ENCODE measurements around the gene HSDL1. TPM values are rescaled to one million over a fixed set of nuclear protein-coding genes. Genes with fewer than 3 reads are reported as not detected.

Gene HSDL1
- total RNA-seq, 1 donor from 2014 or later: 23.7 TPM

GRCh38 chr16:84176192-84177053 lies 31.4 kb upstream of the HSDL1 start:
- DNase-seq (ENCODE audit: extremely low read depth, low read depth, low spot score): no peak

DNA sequence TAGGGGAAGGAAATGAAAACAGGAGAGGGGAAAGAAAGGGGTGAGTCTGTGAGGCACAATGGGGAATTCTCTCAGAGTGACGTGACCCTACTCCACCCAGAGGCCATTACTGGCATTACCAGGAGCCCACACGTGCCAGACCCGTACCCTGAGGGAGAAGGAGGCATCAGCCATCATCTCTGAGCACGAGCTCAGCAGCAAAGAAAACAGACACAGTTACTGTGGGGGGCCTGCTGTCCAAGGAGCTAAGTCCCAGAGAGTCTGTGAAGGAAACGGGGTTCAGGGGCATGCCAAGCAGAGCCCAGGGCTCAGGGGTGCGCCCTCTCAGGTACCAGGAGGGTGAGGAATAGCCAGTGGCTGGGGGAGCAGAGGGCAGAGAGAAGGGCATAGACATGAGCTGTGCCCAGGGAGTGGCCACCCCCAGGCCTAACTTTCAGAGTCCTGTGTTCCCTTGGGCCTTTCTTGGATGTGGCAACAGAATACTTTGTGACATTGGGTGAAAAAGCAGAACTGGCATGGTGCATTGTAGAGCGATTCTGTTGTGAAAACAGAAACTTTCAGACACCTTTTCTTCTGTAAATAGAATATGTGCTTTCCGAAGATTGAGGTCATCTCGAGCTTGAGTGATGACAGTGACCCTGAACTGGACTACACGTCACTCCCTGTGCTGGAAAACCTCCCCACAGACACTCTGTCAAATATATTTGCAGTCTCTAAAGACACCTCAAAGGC lies 30.5 kb upstream of the HSDL1 start:
- DNase-seq (ENCODE audit: extremely low read depth, low read depth, low spot score): no peak

DNA sequence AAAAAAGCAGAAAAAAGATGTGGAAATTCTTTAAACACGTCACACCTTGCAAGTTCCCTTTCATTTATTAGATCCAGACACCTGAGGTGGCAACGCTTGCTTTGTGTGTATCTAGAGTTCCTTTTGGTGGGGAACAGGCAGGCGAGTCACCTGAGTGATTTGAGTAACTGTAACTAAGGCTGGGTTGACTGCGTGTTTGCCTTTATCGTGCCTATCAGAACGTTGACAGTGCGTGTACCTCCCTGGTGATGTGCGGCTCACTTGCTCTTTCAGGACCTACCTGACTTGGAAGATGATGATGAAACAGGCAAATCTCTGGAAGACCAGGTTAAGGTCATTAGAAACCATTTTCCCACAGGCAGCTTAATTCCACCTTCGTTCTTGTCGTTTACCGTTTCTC lies 29.4 kb upstream of the HSDL1 start:
- DNase-seq (ENCODE audit: extremely low read depth, low read depth, low spot score): no peak

GRCh38 chr16:84169765-84170310 lies 24.9 kb upstream of the HSDL1 start:
- no peak for DNase-seq (ENCODE audit: extremely low read depth, low read depth, low spot score)

DNA sequence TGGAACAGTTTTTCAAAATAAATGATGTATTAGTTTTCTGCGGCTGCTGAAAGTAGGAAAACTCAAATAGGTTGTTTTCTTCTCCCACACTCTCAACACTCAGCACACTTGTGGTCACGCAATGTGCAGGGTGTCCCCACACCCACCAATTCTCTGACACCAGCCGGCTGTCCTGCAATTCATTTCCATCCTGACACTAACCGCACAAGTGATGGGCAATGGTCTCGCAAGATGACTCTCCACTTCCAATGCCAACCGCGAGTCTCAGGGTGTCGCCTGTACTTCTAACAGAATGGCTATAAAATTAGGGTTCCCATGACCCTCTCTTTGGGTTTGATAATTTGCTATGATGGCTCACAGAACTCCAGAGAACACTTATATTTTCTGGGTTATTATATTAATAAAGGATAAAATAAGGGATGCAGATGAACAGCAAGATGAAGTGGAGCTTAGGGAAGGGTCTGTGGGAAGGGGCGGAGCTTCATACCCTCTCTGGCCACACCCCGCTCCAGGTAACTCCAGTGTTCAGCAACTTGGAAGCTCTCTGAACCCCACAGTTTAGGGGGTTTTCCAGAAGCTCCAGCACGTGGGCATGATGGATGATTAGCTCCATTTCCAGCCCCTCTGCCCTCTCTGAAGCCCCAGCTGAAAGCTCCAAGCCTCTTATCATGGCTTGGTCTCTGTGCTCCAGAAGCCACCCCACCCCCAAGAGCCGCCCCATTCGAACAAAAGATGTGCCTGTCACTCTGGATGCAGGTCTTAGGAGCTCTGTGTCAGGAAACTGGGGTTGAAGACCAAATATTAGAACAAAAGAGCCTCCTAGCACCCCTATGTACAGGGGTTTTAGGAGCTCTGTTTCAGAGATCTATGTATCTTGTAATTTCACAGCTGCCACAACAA lies 22.1 kb upstream of the HSDL1 start:
- no peak for DNase-seq (ENCODE audit: extremely low read depth, low read depth, low spot score)

GRCh38 chr16:84165746-84166145 lies 20.8 kb upstream of the HSDL1 start:
- no peak for DNase-seq (ENCODE audit: extremely low read depth, low read depth, low spot score)

DNA sequence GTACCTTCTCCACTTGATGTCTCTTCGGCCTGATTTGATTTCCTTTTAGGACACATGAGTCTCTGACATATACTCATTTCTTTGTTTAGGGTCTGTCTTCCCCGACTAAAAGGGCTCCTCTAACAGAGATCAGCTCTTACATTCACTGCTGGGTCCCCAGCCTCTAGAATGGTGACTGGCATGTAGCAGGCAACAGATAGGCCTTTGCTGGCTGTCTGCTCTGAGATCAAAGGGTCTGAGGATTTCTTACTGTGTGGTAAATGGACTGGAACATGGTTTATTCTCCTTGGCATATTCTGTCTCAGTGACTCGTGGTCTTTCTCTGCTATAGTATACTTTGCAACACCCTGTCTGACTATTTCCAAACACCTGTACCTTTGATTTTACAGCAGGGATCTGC lies 16.8 kb upstream of the HSDL1 start:
- DNase-seq (ENCODE audit: extremely low read depth, low read depth, low spot score): no peak

- no peak for DNase-seq (ENCODE audit: extremely low read depth, low read depth, low spot score)
Measured at GRCh38 chr16:84161037-84161436, 16.1 kb upstream of the HSDL1 start.

DNA sequence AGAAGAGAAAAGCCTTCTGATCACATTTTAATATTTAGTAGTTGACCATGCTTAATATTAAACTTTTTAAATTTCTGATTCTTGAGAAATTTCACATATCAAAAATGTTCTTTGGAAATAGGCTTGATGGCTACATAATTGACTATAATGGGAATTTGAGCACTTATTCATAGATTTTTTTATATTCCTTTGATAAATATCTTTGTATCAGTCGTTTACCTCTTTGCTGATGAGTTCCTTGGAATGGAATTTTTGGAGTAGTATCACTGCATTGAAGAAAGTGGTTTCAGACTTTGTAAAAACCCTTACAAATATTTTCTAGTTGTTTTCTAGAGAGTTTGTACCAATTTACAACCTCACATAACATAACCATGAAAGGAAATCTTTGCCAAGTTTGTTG lies 14.8 kb upstream of the HSDL1 start:
- no peak for DNase-seq (ENCODE audit: extremely low read depth, low read depth, low spot score)

DNA sequence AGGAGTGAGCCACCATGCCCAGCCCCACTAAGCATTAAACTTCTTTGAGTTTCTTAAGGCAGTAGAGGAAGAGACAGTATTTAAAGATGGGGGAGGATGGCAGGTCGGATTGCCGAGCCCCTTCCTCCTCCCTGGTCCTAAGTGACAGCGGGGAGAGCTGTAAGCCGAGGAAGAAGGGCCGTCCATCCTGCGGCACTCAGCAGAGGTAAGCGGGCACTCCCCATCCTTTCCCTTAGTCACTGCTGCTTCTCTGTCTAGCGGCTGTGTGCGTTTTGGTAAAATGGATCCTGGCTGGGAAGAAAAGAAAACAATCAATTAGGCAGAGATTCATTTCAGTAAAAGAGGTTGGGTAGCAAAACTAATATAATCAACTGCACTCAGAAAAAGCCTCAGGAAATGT lies 14.0 kb upstream of the HSDL1 start:
- DNase-seq (ENCODE audit: extremely low read depth, low read depth, low spot score): no peak

DNA sequence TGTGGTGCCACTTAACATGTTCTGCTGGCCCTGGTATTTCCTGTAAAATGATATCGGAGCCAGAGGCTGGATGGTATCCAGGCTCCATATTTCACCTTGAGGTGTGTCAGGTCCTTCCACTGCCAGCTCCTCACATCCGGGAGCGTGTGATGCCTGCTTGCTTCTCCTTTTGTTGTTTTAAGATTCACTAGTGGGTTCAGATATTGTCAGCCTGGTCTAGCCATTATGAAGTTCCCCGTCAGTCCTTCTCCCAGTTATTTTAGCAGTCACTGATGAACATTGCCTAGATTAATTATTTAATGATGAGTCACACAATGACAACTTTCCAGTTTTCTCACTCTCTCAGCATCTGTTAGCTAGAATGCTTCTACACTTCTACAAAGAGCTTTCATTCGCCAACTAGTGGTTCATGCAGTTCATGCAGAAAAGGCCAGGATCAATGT lies 11.4 kb upstream of the HSDL1 start:
- no peak for DNase-seq (ENCODE audit: extremely low read depth, low read depth, low spot score)

DNA sequence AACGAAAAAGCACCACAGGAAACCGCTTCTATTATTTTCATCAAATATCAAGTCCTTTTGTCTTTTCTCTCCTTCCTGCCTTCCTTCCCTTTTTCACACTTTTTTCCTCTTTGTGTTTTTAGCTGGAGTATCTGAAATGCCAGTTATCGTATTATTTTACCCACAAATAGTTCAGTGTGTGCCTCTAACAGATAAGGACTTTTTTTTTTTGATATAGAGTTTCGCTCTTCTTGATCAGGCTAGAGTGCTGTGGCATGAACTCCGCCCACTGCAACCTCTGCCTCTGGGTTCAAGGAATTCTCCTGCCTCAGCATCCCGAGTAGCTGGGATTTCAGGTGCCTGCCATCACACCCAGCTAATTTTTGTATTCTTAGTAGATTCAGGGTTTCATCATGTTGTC lies 10.8 kb upstream of the HSDL1 start:
- DNase-seq (ENCODE audit: extremely low read depth, low read depth, low spot score): no peak

DNA sequence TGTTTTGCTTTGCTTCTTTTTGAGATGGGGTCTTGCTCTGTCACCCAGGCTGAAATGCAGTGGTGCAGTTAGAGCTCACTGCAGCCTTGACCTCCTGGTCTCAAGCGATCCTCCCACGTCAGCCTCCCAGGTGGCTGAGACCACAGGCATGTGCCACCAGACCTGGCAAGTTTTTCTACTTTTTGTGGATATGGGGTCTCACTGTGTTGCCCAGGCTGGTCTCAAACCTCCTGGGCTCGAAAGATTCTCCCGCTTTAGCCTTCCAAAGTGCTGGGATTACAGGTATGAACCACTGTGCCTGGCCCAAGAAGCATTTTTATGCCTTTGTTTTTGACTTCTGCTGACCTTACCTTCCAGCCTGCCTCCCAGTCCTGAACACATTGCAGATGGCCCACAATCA lies 10.2 kb upstream of the HSDL1 start:
- DNase-seq (ENCODE audit: extremely low read depth, low read depth, low spot score): no peak

DNA sequence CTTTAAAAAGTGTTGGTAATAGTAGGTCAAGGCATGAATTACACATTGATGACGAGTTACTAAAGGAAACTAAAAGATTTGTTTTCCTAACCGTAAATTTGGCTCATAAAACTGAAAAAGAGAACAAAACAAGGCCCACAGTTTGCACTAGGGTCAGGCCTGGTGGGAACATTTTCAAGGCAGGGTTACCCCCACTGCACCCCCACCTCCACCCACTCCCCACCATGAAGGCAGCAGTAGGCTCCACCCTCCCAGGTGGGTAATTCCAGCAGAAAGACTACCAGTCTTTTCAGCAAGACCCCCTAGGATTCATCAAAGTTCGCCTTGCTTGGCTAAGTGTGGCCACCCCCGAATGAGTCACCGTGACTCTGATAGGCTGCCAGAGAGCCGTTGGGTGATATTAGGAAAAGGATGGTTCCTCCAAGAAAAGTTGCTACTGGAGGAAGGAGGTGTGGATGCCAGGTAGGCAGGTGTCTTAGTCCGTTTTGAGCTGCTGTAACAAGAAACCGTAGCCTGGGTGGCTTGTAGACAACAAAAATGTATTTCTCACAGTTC lies 8.8 kb upstream of the HSDL1 start:
- no peak for DNase-seq (ENCODE audit: extremely low read depth, low read depth, low spot score)

GRCh38 chr16:84150926-84151325 lies 5.9 kb upstream of the HSDL1 start:
- no peak for DNase-seq (ENCODE audit: extremely low read depth, low read depth, low spot score)

- no peak for DNase-seq (ENCODE audit: extremely low read depth, low read depth, low spot score)
Measured at GRCh38 chr16:84144209-84144858, 643 bp downstream of the HSDL1 start.

GRCh38 chr16:84143784-84144199 lies 1.2 kb downstream of the HSDL1 start:
- DNase-seq (ENCODE audit: extremely low read depth, low read depth, low spot score): no peak

DNA sequence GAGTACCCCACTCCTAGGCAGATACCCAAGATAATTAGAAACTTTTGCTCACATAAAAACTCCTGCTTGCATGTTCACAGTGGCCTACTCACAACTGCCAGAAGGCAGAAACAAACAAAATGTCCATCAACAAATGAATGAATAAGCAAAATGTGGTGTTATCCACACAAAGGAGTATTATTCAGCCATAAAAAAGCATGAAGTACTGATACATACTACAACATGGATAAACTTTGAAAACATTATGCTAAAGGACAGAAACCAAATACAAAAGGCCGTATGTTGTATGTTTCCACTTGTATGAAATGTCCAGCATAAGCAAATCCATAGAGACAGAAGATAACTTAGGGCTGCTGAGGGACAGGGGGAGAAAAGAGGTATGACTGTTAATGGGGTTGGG lies 1.9 kb downstream of the HSDL1 start:
- no peak for DNase-seq (ENCODE audit: extremely low read depth, low read depth, low spot score)

DNA sequence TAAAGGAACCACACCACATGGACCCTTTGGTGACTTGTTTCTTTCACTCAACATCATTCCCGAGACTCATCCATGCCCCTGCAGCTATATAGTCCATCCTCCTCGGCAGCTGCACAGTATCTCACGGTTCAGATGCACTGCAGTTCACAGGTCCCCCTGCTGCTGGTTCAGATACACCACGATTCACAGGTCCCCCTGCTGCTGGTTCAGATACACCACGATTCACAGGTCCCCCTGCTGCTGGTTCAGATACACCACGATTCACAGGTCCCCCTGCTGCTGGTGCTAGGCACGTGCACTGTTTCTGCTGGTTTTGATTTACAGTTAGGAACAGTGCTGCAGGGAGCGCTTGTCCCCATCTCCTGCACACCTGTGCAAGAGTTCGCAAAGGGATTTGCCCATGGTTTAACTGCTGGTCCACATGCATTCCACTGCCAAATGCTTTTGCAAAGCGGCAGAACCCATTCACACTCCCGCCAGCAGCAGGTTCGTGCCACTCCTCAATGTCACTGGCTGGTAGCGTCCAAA lies 3.8 kb downstream of the HSDL1 start:
- DNase-seq (ENCODE audit: extremely low read depth, low read depth, low spot score): no peak
